Aorta (tissue), 5 donors: ENCODE data around the gene INPP4A. TPM values are rescaled to one million over a fixed set of nuclear protein-coding genes. Genes with fewer than 3 reads are reported as not detected.

Source experiments
- ATAC-seq: fragments of 200-7000 bp; cut with Tn5 transposase; one replicate; pipeline ENCODE4 v1.9.1; 2022; ENCODE audit warnings: moderate library complexity; ENCODE audit not compliant: low FRiP score
- DNase-seq, 2 donors: peaks; one replicate each; pipeline ENCODE4 v3.0.0-alpha.2; 2020
- H3K27ac ChIP-seq, 2 donors: one replicate each; pipeline ENCODE4 v1.5.1; 2013; ENCODE audit warnings: low read length in 2 of 2, mild to moderate bottlenecking in 2 of 2, moderate library complexity in 2 of 2, control low read depth in 1 of 2, inconsistent platforms in 1 of 2, low read depth in 1 of 2
- H3K27me3 ChIP-seq, 2 donors: one replicate each; pipeline ENCODE4 v1.6.1; 2013; ENCODE audit warnings: control low read depth in 1 of 2, low read length in 1 of 2, mild to moderate bottlenecking in 1 of 2, moderate library complexity in 1 of 2; ENCODE audit not compliant: insufficient read depth in 2 of 2, control insufficient read depth in 1 of 2
- H3K36me3 ChIP-seq, 2 donors: one replicate each; pipeline ENCODE4 v1.6.1; 2013; ENCODE audit warnings: control low read depth in 1 of 2, low read length in 1 of 2, mild to moderate bottlenecking in 1 of 2; ENCODE audit not compliant: insufficient read depth in 2 of 2, control insufficient read depth in 1 of 2
- H3K4me1 ChIP-seq, 2 donors: one replicate each; pipeline ENCODE4 v1.6.1; 2013; ENCODE audit warnings: low read length in 2 of 2, control low read depth in 1 of 2, mild to moderate bottlenecking in 1 of 2, moderate library complexity in 1 of 2; ENCODE audit not compliant: insufficient read depth in 2 of 2, control insufficient read depth in 1 of 2
- H3K4me3 ChIP-seq, 2 donors: one replicate each; pipeline ENCODE4 v1.5.1; 2013; ENCODE audit warnings: low read length in 2 of 2, control low read depth in 1 of 2, mild to moderate bottlenecking in 1 of 2
- H3K9me3 ChIP-seq: one replicate; pipeline ENCODE4 v1.6.1; 2013; ENCODE audit warnings: mild to moderate bottlenecking, low read length; ENCODE audit not compliant: control insufficient read depth
- WGBS, 2 donors: extraction: QIAGEN DNeasy Blood & Tissue Kit; methylation state at CpG; one replicate each; pipeline ENCODE4 v1.1.7; 2013; 5-methylcytosine and 5-hydroxymethylcytosine counted together
- intact Hi-C, 2 donors: fragments of 100-400 bp; cut with DNase I; formaldehyde crosslinking; loops; one replicate each; pipeline versions ENCODE4 v1.14.2 to v1.15.0; 2022
- polyA plus RNA-seq, 2 donors: library from polyadenylated mRNA; stranded (reverse); fragments of 200-250 nt; gene quantifications; one replicate each; pipeline ENCODE4 v1.2.3, GENCODE V29; 2013
- total RNA-seq, 2 donors: library from RNA; stranded (reverse); fragmentation: NEBNext Ultra II Directional; extraction: Animal tissue kit (Norgen Biotek cat#: 25700); gene quantifications; one replicate each; pipeline ENCODE4 v1.2.1, GENCODE V29; 2021
- donor health status: healthy with polysubstance abuse.
- donor health status: Bipolar disorder and iron deficiency.
- donor health status: DM: no; HTN: no; CAD: no.
- donor health status: DM: no; HTN: no; CAD: no.
- donor health status: DM: yes; HTN: yes; CAD: no.

The INPP4A gene
- total and polyA plus RNA-seq, 4 donors: 2.9 to 43.4 (median 21.4) TPM

DNA sequence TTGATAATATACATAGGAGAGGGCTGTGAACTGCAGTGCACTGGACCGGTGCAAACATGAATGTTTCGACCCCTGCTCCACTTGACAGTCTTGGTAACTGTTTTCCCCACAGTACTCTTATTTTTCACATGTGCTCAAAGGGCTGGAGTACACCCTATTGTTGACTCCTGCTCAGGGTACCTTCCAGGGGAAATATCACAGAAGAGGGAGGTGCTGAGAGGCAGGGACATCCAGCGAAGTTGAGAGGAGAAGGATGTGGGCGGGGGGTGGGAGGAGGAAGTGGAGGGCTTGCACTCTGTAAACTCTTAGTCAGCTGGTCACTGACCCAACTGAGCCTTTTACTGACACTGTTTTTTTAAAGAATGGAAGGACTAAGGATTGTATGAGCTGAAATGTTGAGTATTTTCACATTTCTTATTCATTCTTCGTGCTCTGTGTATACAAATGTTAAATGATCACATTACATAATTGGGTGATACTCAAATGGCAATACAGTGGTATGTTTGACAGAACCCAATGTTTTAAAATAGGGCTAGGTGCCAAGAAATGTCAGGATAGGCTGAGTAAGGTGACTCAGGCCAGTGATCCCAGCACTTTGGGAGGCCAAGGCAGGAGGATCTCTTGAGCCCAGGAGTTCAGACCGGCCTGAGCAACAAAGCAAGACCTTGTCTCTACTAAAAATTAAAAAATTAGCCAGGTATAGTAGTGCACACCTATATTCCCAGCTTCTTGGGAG lies 10.0 kb downstream of the INPP4A start:
- Histone ChIP-seq H3K4me1 (peaks cover 2 to 3% of the 10 kb centered on the region in 2 donors), H3K27ac (no peak overlapping the region), H3K9me3 (no peaks in the 10 kb centered on the region), H3K4me3 (no peak overlapping the region), H3K36me3 (no peaks in the 10 kb centered on the region), H3K27me3 (no peaks in the 10 kb centered on the region)
- intact Hi-C loops: no loop called here
- 81 to 82% methylated on average over 6 of the region's 6 CpGs for WGBS, 2 donors
- no peak for ATAC-seq
- no peak for DNase-seq

GRCh38 chr2:98455494-98455976 lies 10.9 kb downstream of the INPP4A start:
- 47 to 54% methylated on average over 4 of the region's 4 CpGs for WGBS, 2 donors
- intact Hi-C loops: no loop called here
- ATAC-seq (peak; percentile 55), DNase-seq (no peak)
- H3K4me3 ChIP-seq: no peak overlapping the region
- no peaks in the 10 kb centered on the region for H3K27me3 ChIP-seq
- H3K36me3 ChIP-seq: no peaks in the 10 kb centered on the region
- H3K4me1 ChIP-seq: peaks cover 2 to 3% of the 10 kb centered on the region in 2 donors
- no peak overlapping the region for H3K27ac ChIP-seq
- no peaks in the 10 kb centered on the region for H3K9me3 ChIP-seq

DNA sequence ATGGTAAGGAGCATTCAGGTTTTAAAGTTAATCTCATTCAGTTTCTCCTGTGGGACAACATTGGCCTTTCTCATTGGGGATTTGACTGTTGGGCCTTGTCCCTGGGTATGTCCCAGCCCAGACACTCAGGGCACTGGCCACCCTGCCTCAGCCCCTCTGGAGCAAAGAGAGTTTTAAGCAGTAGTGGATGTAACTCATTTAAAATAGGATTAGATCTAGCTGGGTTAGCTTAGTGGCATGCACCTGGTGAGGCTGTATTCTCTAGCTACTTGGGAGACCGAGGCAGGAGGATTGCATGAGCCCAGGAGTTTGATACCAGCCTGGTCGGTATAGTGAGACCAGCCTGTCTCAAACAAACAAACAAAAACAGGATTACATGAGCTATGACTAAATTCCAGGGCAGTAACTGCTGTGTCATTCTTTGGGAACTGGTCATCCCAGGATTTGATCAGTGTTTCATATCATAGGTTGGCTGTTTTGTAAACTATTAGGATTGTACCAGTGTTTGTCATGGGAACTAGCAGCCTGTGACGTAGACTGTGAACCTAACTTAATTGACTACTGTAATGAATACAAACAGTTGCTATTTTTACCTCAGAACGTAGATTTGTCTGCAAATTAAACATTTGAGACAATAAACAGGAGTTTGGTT lies 12.5 kb downstream of the INPP4A start:
- Histone ChIP-seq H3K27me3 (no peaks in the 10 kb centered on the region), H3K27ac (no peak overlapping the region), H3K4me3 (no peak overlapping the region), H3K9me3 (no peaks in the 10 kb centered on the region), H3K36me3 (no peaks in the 10 kb centered on the region), H3K4me1 (peaks cover 2 to 3% of the 10 kb centered on the region in 2 donors)
- DNase-seq (no peak), ATAC-seq (no peak)
- intact Hi-C loops: no loop called here
- 86 to 87% methylated on average over 4 of the region's 4 CpGs for WGBS, 2 donors

DNA sequence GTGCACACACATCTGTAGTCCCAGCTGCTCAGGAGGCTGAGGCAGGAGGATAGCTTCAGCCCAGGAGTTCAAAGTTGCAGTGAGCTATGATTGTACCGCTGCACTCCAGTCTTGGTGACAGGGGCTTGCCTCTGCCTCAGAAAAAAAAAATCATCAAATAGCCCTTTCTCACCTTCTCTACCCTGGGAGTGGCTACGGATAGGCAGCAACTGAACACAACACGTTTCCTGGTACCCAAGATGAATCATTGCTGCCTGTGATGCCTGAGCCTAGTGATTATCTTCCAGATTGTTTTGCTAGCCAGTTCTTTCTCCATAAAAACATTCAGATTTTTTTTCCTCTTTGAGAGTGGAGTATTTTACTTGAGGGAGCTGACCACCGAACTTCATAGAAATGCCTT lies 13.5 kb downstream of the INPP4A start:
- Histone ChIP-seq H3K4me1 (peaks cover 2 to 3% of the 10 kb centered on the region in 2 donors), H3K36me3 (no peaks in the 10 kb centered on the region), H3K27me3 (no peaks in the 10 kb centered on the region), H3K9me3 (no peaks in the 10 kb centered on the region), H3K27ac (no peak overlapping the region), H3K4me3 (no peak overlapping the region)
- WGBS, 2 donors: 82 to 88% methylated on average over 4 of the region's 4 CpGs
- ATAC-seq (no peak), DNase-seq (no peak)
- intact Hi-C loops: no loop called here

- Histone ChIP-seq H3K9me3 (no peaks in the 10 kb centered on the region), H3K27me3 (no peaks in the 10 kb centered on the region), H3K4me1 (peaks cover 2 to 3% of the 10 kb centered on the region in 2 donors), H3K4me3 (no peak overlapping the region), H3K36me3 (no peaks in the 10 kb centered on the region), H3K27ac (no peak overlapping the region)
- intact Hi-C loops: no loop called here
- ATAC-seq (no peak), DNase-seq (no peak)
- whole genome bisulfite sequencing, 2 donors: 94 to 96% methylated on average over 14 of the region's 14 CpGs
These were observed 14.2 kb downstream of the INPP4A start for GRCh38 chr2:98458667-98459380.

GRCh38 chr2:98459496-98460175 lies 15.0 kb downstream of the INPP4A start:
- DNase-seq (no peak), ATAC-seq (no peak)
- Histone ChIP-seq H3K4me1 (peaks cover 2 to 3% of the 10 kb centered on the region in 2 donors), H3K4me3 (no peak overlapping the region), H3K9me3 (no peaks in the 10 kb centered on the region), H3K36me3 (no peaks in the 10 kb centered on the region), H3K27ac (no peak overlapping the region), H3K27me3 (no peaks in the 10 kb centered on the region)
- intact Hi-C loops: no loop called here
- WGBS, 2 donors: 84 to 90% methylated on average over 3 of the region's 3 CpGs

DNA sequence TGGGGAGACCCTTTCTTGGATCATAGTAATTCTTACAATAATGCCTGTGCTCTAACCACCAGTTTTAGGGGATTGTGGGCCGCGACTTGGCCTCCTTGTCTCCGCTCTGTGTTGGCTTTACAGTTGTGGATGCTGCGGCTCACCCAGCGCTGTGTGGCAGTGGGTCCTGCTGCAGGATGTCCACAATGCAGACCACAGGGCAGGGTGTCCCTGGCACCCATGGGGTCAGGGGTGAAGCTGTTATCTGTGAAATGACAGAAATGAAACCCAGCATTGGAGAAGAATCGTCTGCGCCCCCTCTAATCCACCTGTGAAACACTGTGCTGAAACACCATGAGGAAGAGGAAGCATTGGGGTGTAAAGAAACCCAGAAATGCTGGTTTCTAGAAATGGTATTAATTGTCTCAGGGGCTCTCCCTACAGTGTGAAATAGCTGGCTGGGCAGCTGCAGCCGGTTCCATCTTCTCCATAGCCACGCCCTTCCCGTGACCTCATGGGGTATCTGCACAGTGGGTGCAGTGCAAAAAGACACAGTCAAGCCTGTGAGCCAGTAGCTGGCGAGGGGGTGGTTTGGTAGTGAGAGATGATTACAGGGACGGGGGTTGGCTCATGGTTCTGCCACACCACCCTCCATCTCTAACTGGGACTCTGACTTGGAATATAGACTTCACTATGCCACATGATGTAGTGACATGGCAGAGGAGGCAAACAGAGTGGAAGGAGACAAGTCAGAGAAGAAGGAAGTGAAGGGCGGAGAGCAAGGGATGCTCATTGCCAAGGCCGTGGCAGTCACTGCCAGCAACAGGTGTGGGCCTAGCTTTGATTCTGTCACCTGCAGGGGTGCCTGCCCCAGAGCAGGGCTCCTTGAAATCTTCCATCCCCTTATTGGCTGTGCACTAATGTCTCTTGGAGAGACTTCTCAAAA lies 16.2 kb downstream of the INPP4A start:
- no peaks in the 10 kb centered on the region for H3K36me3 ChIP-seq
- peak in 1 of 2 donors; percentile 66 for DNase-seq
- intact Hi-C loops: no loop called here
- no peaks in the 10 kb centered on the region for H3K27me3 ChIP-seq
- 92% methylated on average over 14 of the region's 14 CpGs for WGBS, 2 donors
- no peak overlapping the region for H3K4me3 ChIP-seq
- no peak overlapping the region for H3K27ac ChIP-seq
- ATAC-seq: peak; percentile 9
- peaks cover under 1% of the 10 kb centered on the region in 2 donors for H3K4me1 ChIP-seq
- no peaks in the 10 kb centered on the region for H3K9me3 ChIP-seq
